ENCODE measurements around the gene PRLH.
A peak's percentile ranks its signal among the peaks of the same experiment; 100 is the strongest.

Gene PRLH

GRCh38 chr2:237561221-237561620, 5.2 kb upstream of the PRLH start:
- no peak for DNase-seq (ENCODE audit: low read depth in 2 of 2)
- TF ChIP-seq CTCF (IDR thresholded peaks at IDR 0.05; ENCODE audit: low read depth, low read length), result no peak
- H3K4me3 ChIP-seq (replicated peaks in 1 of 2; ENCODE audit: low read depth in 2 of 2, low read length in 2 of 2), result no peak overlapping the region

GRCh38 chr2:237563816-237564215, 2.6 kb upstream of the PRLH start:
- no peak overlapping the region for H3K4me3 ChIP-seq (replicated peaks in 1 of 2; ENCODE audit: low read depth in 2 of 2, low read length in 2 of 2)
- DNase-seq (ENCODE audit: low read depth in 2 of 2), result peak; percentile 46
- TF ChIP-seq CTCF (IDR thresholded peaks at IDR 0.05; ENCODE audit: low read depth, low read length), result no peak

- no peak for DNase-seq (ENCODE audit: low read depth in 2 of 2)
- no peak overlapping the region for H3K4me3 ChIP-seq (replicated peaks in 1 of 2; ENCODE audit: low read depth in 2 of 2, low read length in 2 of 2)
- TF ChIP-seq CTCF (IDR thresholded peaks at IDR 0.05; ENCODE audit: low read depth, low read length), result no peak
Observed at GRCh38 chr2:237564526-237565131, 1.7 kb upstream of the PRLH start.

GRCh38 chr2:237565974-237566373, 400 bp upstream of the PRLH start:
- DNase-seq (ENCODE audit: low read depth in 2 of 2), result no peak
- H3K4me3 ChIP-seq (replicated peaks in 1 of 2; ENCODE audit: low read depth in 2 of 2, low read length in 2 of 2), result no peak overlapping the region
- TF ChIP-seq CTCF (IDR thresholded peaks at IDR 0.05; ENCODE audit: low read depth, low read length), result no peak

GRCh38 chr2:237567276-237568029, 1.1 kb downstream of the PRLH start:
- DNase-seq (ENCODE audit: low read depth in 2 of 2), result no peak
- no peak overlapping the region for H3K4me3 ChIP-seq (replicated peaks in 1 of 2; ENCODE audit: low read depth in 2 of 2, low read length in 2 of 2)
- TF ChIP-seq CTCF (IDR thresholded peaks at IDR 0.05; ENCODE audit: low read depth, low read length), result no peak

- DNase-seq (ENCODE audit: low read depth in 2 of 2), result no peak
- no peak overlapping the region for H3K4me3 ChIP-seq (replicated peaks in 1 of 2; ENCODE audit: low read depth in 2 of 2, low read length in 2 of 2)
- no peak for TF ChIP-seq CTCF (IDR thresholded peaks at IDR 0.05; ENCODE audit: low read depth, low read length)
Observed at GRCh38 chr2:237568121-237568660, 1.8 kb downstream of the PRLH start.

Measured in cardiac fibroblast (primary cell).